ENCODE results near the gene SCG2. TPM values are rescaled to one million over a fixed set of nuclear protein-coding genes. Genes with fewer than 3 reads are reported as not detected.

Gene SCG2
- total and polyA plus RNA-seq, 2 donors from 2014 or later: 0.30 to 0.57 TPM

DNA sequence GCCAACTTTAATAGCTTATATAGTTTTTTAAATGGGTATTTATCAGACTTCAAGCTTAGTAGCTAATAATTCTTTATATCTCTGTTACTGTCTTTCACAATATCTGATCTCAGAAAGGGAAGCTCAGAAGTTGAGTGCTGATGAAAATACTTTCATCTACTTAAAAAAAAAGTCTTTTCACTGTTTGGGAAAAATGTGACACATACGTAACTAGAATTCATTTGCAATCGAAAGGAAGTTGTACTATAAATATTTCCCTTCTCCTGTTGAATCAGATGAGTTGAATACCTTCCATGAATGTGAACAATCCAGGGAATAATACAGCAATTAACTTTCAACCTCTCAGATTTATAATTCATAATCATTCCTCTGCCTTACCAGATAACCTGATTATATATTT is 811 bp upstream of the SCG2 start:
- DNase-seq (no peak), FAIRE-seq (no peak)
- Histone ChIP-seq H3K27ac (ENCODE audit: low read depth in 2 of 2, low read length in 2 of 2) (no peak overlapping the region), H3K4me1 (ENCODE audit: control insufficient read depth in 2 of 3, insufficient read depth in 2 of 3, low read depth in 1 of 3, low read length in 3 of 3) (no peaks in the 10 kb centered on the region), H3K9me3 (ENCODE audit: control insufficient read depth in 2 of 3, insufficient read depth in 1 of 3, low read length in 3 of 3) (no peaks in the 10 kb centered on the region), H3K4me3 (ENCODE audit: low read length in 3 of 3) (no peak overlapping the region), H3K36me3 (ENCODE audit: control insufficient read depth in 2 of 3, insufficient read depth in 3 of 3, low read length in 3 of 3) (no peaks in the 10 kb centered on the region), H3K27me3 (ENCODE audit: control insufficient read depth, insufficient read depth, low read length) (no peaks in the 10 kb centered on the region), H3K9ac (ENCODE audit: low read length in 3 of 3) (no peak overlapping the region)
- TF ChIP-seq, protein P1, sequence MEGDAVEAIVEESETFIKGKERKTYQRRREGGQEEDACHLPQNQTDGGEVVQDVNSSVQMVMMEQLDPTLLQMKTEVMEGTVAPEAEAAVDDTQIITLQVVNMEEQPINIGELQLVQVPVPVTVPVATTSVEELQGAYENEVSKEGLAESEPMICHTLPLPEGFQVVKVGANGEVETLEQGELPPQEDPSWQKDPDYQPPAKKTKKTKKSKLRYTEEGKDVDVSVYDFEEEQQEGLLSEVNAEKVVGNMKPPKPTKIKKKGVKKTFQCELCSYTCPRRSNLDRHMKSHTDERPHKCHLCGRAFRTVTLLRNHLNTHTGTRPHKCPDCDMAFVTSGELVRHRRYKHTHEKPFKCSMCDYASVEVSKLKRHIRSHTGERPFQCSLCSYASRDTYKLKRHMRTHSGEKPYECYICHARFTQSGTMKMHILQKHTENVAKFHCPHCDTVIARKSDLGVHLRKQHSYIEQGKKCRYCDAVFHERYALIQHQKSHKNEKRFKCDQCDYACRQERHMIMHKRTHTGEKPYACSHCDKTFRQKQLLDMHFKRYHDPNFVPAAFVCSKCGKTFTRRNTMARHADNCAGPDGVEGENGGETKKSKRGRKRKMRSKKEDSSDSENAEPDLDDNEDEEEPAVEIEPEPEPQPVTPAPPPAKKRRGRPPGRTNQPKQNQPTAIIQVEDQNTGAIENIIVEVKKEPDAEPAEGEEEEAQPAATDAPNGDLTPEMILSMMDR (IDR thresholded peaks at IDR 0.05; ENCODE audit: borderline replicate concordance, extremely low read depth, insufficient read depth): no peak
- intact Hi-C loops (cut with DNase I): no loop called here

DNA sequence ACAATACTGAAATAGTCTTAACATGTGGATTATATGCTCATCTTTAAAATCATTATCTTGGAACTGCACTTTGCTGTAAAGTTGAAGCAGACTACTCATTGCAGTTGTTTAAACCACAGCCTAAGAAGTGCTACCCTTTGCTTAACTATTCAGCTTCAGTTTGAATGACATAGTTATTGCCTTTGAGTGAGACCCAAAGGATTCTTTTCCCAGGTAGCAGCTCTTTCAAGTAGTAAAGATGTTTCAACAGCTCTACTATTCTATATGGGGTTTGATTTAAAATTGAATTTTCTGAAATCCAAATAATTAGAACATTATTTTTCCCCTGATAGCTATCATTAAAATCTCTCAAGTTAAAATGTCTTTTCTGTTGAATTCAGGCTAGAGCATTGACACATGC is 1.1 kb downstream of the SCG2 start:
- TF ChIP-seq, protein P1 (IDR thresholded peaks at IDR 0.05; ENCODE audit: borderline replicate concordance, extremely low read depth, insufficient read depth): no peak
- DNase-seq: no peak

DNA sequence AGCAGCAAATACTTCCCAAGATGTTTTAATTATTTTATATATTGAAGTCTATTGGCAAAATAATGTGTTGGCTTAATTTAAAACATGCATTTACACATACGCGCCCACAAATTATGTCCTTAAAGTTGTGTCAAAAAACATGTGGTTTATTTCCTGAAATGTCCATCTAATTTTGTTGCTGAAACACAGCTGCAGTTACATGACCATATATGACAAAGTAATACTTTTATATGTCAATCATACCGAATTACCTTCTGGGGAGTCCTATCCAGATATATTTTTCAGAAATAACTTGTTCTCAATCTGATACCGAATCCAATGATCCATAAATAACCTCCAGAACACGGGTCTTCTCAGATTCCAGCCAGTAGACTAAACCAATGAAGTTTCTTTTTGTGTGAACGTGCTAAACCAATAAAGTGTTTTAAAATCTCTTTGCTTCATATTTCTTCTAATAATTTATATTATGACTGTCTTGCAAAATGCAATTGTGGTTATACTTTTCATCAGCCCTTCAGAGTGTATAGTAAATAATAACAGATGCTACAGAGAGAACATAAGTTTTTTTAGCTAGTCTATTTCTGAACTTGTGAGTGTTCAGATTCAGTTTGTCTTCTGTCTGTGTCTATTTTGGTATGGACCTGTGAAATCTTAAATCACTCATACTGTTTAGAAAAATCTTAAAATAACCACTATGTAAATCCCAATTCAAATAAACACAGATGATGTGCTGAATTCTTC is 2.4 kb downstream of the SCG2 start:
- intact Hi-C loops (cut with DNase I): no loop called here
- no peak overlapping the region for H3K27ac ChIP-seq (ENCODE audit: low read depth in 2 of 2, low read length in 2 of 2)
- no peak overlapping the region for H3K4me3 ChIP-seq (ENCODE audit: low read length in 3 of 3)
- TF ChIP-seq, protein P1 (IDR thresholded peaks at IDR 0.05; ENCODE audit: borderline replicate concordance, extremely low read depth, insufficient read depth): no peak
- no peaks in the 10 kb centered on the region for H3K4me1 ChIP-seq (ENCODE audit: control insufficient read depth in 2 of 3, insufficient read depth in 2 of 3, low read depth in 1 of 3, low read length in 3 of 3)
- FAIRE-seq (no peak), DNase-seq (no peak)
- H3K9me3 ChIP-seq (ENCODE audit: control insufficient read depth in 2 of 3, insufficient read depth in 1 of 3, low read length in 3 of 3): no peaks in the 10 kb centered on the region
- no peaks in the 10 kb centered on the region for H3K36me3 ChIP-seq (ENCODE audit: control insufficient read depth in 2 of 3, insufficient read depth in 3 of 3, low read length in 3 of 3)
- no peaks in the 10 kb centered on the region for H3K27me3 ChIP-seq (ENCODE audit: control insufficient read depth, insufficient read depth, low read length)
- H3K9ac ChIP-seq (ENCODE audit: low read length in 3 of 3): no peak overlapping the region

More for the DNA sequence above, 1.1 kb downstream of the SCG2 start:
- Histone ChIP-seq H3K9ac (ENCODE audit: low read length in 3 of 3) (no peak overlapping the region), H3K4me3 (ENCODE audit: low read length in 3 of 3) (no peak overlapping the region), H3K36me3 (ENCODE audit: control insufficient read depth in 2 of 3, insufficient read depth in 3 of 3, low read length in 3 of 3) (no peaks in the 10 kb centered on the region), H3K4me1 (ENCODE audit: control insufficient read depth in 2 of 3, insufficient read depth in 2 of 3, low read depth in 1 of 3, low read length in 3 of 3) (no peaks in the 10 kb centered on the region), H3K27ac (ENCODE audit: low read depth in 2 of 2, low read length in 2 of 2) (no peak overlapping the region), H3K27me3 (ENCODE audit: control insufficient read depth, insufficient read depth, low read length) (no peaks in the 10 kb centered on the region), H3K9me3 (ENCODE audit: control insufficient read depth in 2 of 3, insufficient read depth in 1 of 3, low read length in 3 of 3) (no peaks in the 10 kb centered on the region)
- intact Hi-C loops (cut with DNase I): no loop called here
- FAIRE-seq: no peak
